RWPE2 (cell line): ENCODE results near the gene SLBP.

ENCODE experiments used
- ATAC-seq: fragments of 200-7000 bp; cut with Tn5 transposase; 3 replicates; pipeline ENCODE4 v1.9.1; 2021; ENCODE audit warnings: low read depth
- DNase-seq: peaks from one replicate; pipeline ENCODE4 v3.0.0-alpha.2; 2020; ENCODE audit warnings: low spot score
- H3K27ac ChIP-seq: fragments of 450-650 bp; 2 replicates; pipeline ENCODE4 v1.5.1; 2017; ENCODE audit warnings: mild to moderate bottlenecking; ENCODE audit not compliant: poor library complexity, severe bottlenecking
- H3K27me3 ChIP-seq: fragments of 250-450 bp; sonication (Bioruptor Pico); 2 replicates; pipeline ENCODE4 v1.5.1; 2021; ENCODE audit warnings: mild to moderate bottlenecking, moderate library complexity; ENCODE audit not compliant: insufficient read depth, poor library complexity, severe bottlenecking
- H3K36me3 ChIP-seq: fragments of 250-450 bp; sonication (Bioruptor Pico); 2 replicates; pipeline ENCODE4 v1.5.1; 2020; ENCODE audit warnings: low read depth, mild to moderate bottlenecking, moderate library complexity
- H3K4me1 ChIP-seq: fragments of 250-450 bp; sonication (Bioruptor Pico); 2 replicates; pipeline ENCODE4 v1.5.1; 2021; ENCODE audit warnings: mild to moderate bottlenecking, moderate library complexity; ENCODE audit not compliant: insufficient read depth, poor library complexity, severe bottlenecking
- H3K4me3 ChIP-seq: fragments of 250-450 bp; sonication (Bioruptor Pico); 2 replicates; pipeline ENCODE4 v1.5.1; 2021; ENCODE audit warnings: mild to moderate bottlenecking, moderate library complexity; ENCODE audit not compliant: severe bottlenecking
- H3K9me3 ChIP-seq: fragments of 250-450 bp; sonication (Bioruptor Pico); 2 replicates; pipeline ENCODE4 v1.5.1; 2021; ENCODE audit warnings: mild to moderate bottlenecking, moderate library complexity; ENCODE audit not compliant: severe bottlenecking
- CTCF ChIP-seq: fragments of 450-650 bp; IDR thresholded peaks from one replicate; pipeline ENCODE4 v1.5.1; 2017; ENCODE audit warnings: mild to moderate bottlenecking, moderate library complexity; ENCODE audit not compliant: poor library complexity, severe bottlenecking

Gene SLBP

GRCh38 chr4:1661695-1662094 is 50.4 kb downstream of the SLBP start:
- Histone ChIP-seq H3K27me3 (no peaks in the 10 kb centered on the region), H3K4me1 (no peaks in the 10 kb centered on the region), H3K4me3 (no peak overlapping the region), H3K9me3 (no peaks in the 10 kb centered on the region), H3K36me3 (no peaks in the 10 kb centered on the region), H3K27ac (no peak overlapping the region)
- TF ChIP-seq CTCF, result no peak
- no peak for ATAC-seq
- no peak for DNase-seq

GRCh38 chr4:1660948-1661677 is 51.0 kb downstream of the SLBP start:
- H3K4me3 ChIP-seq, result no peak overlapping the region
- ATAC-seq, result no peak
- TF ChIP-seq CTCF, result no peak
- H3K9me3 ChIP-seq, result no peaks in the 10 kb centered on the region
- H3K27ac ChIP-seq, result no peak overlapping the region
- no peaks in the 10 kb centered on the region for H3K4me1 ChIP-seq
- H3K36me3 ChIP-seq, result no peaks in the 10 kb centered on the region
- DNase-seq, result no peak
- H3K27me3 ChIP-seq, result no peaks in the 10 kb centered on the region

GRCh38 chr4:1659104-1660043 is 52.7 kb downstream of the SLBP start:
- no peaks in the 10 kb centered on the region for H3K36me3 ChIP-seq
- H3K27ac ChIP-seq, result no peak overlapping the region
- DNase-seq, result no peak
- no peak overlapping the region for H3K4me3 ChIP-seq
- no peak for ATAC-seq
- no peaks in the 10 kb centered on the region for H3K27me3 ChIP-seq
- H3K4me1 ChIP-seq, result no peaks in the 10 kb centered on the region
- H3K9me3 ChIP-seq, result no peaks in the 10 kb centered on the region
- no peak for TF ChIP-seq CTCF

GRCh38 chr4:1658581-1658980 is 53.5 kb downstream of the SLBP start:
- Histone ChIP-seq H3K4me1 (no peaks in the 10 kb centered on the region), H3K27ac (no peak overlapping the region), H3K9me3 (no peaks in the 10 kb centered on the region), H3K4me3 (no peak overlapping the region), H3K36me3 (no peaks in the 10 kb centered on the region), H3K27me3 (no peaks in the 10 kb centered on the region)
- DNase-seq (no peak), ATAC-seq (no peak)
- no peak for TF ChIP-seq CTCF
